HCT116 (cell line): ENCODE data around the gene SEC31B. TPM values are rescaled to one million over a fixed set of nuclear protein-coding genes. Genes with fewer than 3 reads are reported as not detected.

Source experiments
- ATAC-seq: fragments of 200-7000 bp; cut with Tn5 transposase; 2 replicates; pipeline ENCODE4 v1.9.1; 2020; ENCODE audit warnings: mild to moderate bottlenecking, moderate library complexity
- BruUV-seq: library from RNA; stranded (reverse); fragments of 400-500 nt; replicated peaks from 2 replicates; lab custom pipeline; 2021; lab: Mats Ljungman, UMichigan
- CTCF ChIA-PET: fragments of 300-600 bp; sonication (Branson Sonifier 250); formaldehyde crosslinking; loops from one replicate; lab custom pipeline; 2021; ENCODE audit warnings: antibody characterized with exemption; lab: Charles Lee
- POLR2A ChIA-PET: fragments of 300-600, 350-600 bp; sonication (Branson Sonifier 250); formaldehyde crosslinking; loops from one replicate; lab custom pipeline; 2021; ENCODE audit warnings: antibody characterized with exemption; lab: Charles Lee
- RAD21 ChIA-PET, 2 experiments: fragments of 300-600 bp; sonication (Branson Sonifier 250); formaldehyde crosslinking; loops; one replicate each; lab custom pipeline; 2023; ENCODE audit warnings: low total read pairs in 2 of 2; ENCODE audit not compliant: uncharacterized antibody in 2 of 2, unreplicated experiment in 2 of 2, low non-redundant PET in 1 of 2; lab: Charles Lee
- DNase-seq: peaks from one replicate; pipeline ENCODE4 v3.0.0-alpha.2; 2010; ENCODE audit warnings: low read depth, low spot score
- H2AFZ ChIP-seq: fragments of 200-600 bp; shearing (Covaris generic), sonication (generic); 2 replicates; pipeline ENCODE4 v1.6.1; 2017; ENCODE audit warnings: low read depth, mixed run types, mixed read lengths, antibody characterized with exemption, low read length; ENCODE audit not compliant: poor library complexity, severe bottlenecking
- H3K27ac ChIP-seq: 2 replicates; pipeline ENCODE4 v1.5.1; 2012; ENCODE audit warnings: low read depth, low read length
- H3K27me3 ChIP-seq: fragments of 200-600 bp; sonication (generic); 2 replicates; pipeline ENCODE4 v1.6.1; 2016; ENCODE audit warnings: mixed run types, low read length, mixed read lengths; ENCODE audit not compliant: insufficient read depth
- H3K36me3 ChIP-seq, 2 experiments: fragments of 200-500 bp in 1 of 2; fragments of 200-600 bp in 1 of 2; sonication (Bioruptor generic) in 1 of 2; sonication (generic) in 1 of 2; 2 replicates each; pipeline versions ENCODE4 v1.5.1 to v1.6.1; 2014 to 2016; ENCODE audit warnings: low read length in 2 of 2, inconsistent platforms in 1 of 2, mixed read lengths in 1 of 2, mixed run types in 1 of 2; ENCODE audit not compliant: insufficient read depth in 2 of 2, control insufficient read depth in 1 of 2
- H3K4me1 ChIP-seq, 2 experiments: fragments of 200-600 bp in 1 of 2; sonication (generic) in 1 of 2; 2 replicates each; pipeline versions ENCODE4 v1.5.1 to v1.6.1; 2012 to 2017; ENCODE audit warnings: low read length in 2 of 2, inconsistent platforms in 1 of 2, mild to moderate bottlenecking in 1 of 2, mixed read lengths in 1 of 2, mixed run types in 1 of 2, moderate library complexity in 1 of 2; ENCODE audit not compliant: insufficient read depth in 2 of 2, control insufficient read depth in 1 of 2
- H3K4me2 ChIP-seq: fragments of 200-600 bp; sonication (generic); 2 replicates; pipeline ENCODE4 v1.6.1; 2017; ENCODE audit warnings: mixed run types, low read length, mixed read lengths
- H3K4me3 ChIP-seq, 2 experiments: fragments of 200-600 bp in 1 of 2; sonication (generic) in 1 of 2; replicated peaks in 1 of 2; 2 replicates each; pipeline ENCODE4 v1.5.1; 2011 to 2016; ENCODE audit warnings: low read length in 2 of 2, control low read depth in 1 of 2, low read depth in 1 of 2, mild to moderate bottlenecking in 1 of 2, mixed read lengths in 1 of 2, mixed run types in 1 of 2
- H3K79me2 ChIP-seq: fragments of 200-600 bp; sonication (generic); 2 replicates; pipeline ENCODE4 v1.6.1; 2017; ENCODE audit warnings: mild to moderate bottlenecking, mixed run types, low read length, moderate library complexity, mixed read lengths; ENCODE audit not compliant: insufficient read depth
- H3K9ac ChIP-seq: fragments of 200-600 bp; sonication (generic); 2 replicates; pipeline ENCODE4 v1.6.1; 2016; ENCODE audit warnings: low read length, mixed read lengths
- H3K9me2 ChIP-seq: fragments of 200-600 bp; sonication (generic), shearing (Covaris generic); 2 replicates; pipeline ENCODE4 v1.6.1; 2017; ENCODE audit warnings: mixed run types, mild to moderate bottlenecking, moderate library complexity; ENCODE audit not compliant: insufficient read depth
- H3K9me3 ChIP-seq, 2 experiments: fragments of 200-500 bp in 1 of 2; fragments of 200-600 bp in 1 of 2; sonication (Bioruptor generic) in 1 of 2; sonication (generic) in 1 of 2; 2 replicates each; pipeline ENCODE4 v1.6.1; 2014 to 2017; ENCODE audit warnings: low read length in 2 of 2, mixed read lengths in 2 of 2, inconsistent platforms in 1 of 2, low read depth in 1 of 2, mild to moderate bottlenecking in 1 of 2, mixed run types in 1 of 2, moderate library complexity in 1 of 2; ENCODE audit not compliant: control insufficient read depth in 1 of 2, insufficient read depth in 1 of 2
- H4K20me1 ChIP-seq: fragments of 200-600 bp; sonication (generic), shearing (Covaris generic); 2 replicates; pipeline ENCODE4 v1.6.1; 2017; ENCODE audit warnings: mixed run types, mild to moderate bottlenecking, moderate library complexity; ENCODE audit not compliant: insufficient read depth
- CEBPB ChIP-seq: IDR thresholded peaks from 2 replicates; pipeline ENCODE4 v1.6.1; 2012; ENCODE audit warnings: low read depth
- ELF1 ChIP-seq: IDR thresholded peaks from 2 replicates; pipeline ENCODE4 v1.6.1; 2012; ENCODE audit warnings: low read depth, borderline replicate concordance
- EZH2phosphoT487 ChIP-seq: fragments of 200-600 bp; IDR thresholded peaks from 2 replicates; pipeline ENCODE4 v1.6.1; 2018; ENCODE audit warnings: antibody characterized with exemption, borderline replicate concordance
- FOSL1 ChIP-seq: IDR thresholded peaks from 2 replicates; pipeline ENCODE4 v1.6.1; 2012; ENCODE audit warnings: low read depth
- JUND ChIP-seq: IDR thresholded peaks from 2 replicates; pipeline ENCODE4 v1.6.1; 2012
- POLR2A ChIP-seq: IDR thresholded peaks from 2 replicates; pipeline ENCODE4 v1.7.0; 2011; ENCODE audit warnings: borderline replicate concordance; ENCODE audit not compliant: insufficient read depth, insufficient read length; ENCODE audit errors: extremely low read depth
- RAD21 ChIP-seq: IDR thresholded peaks from 2 replicates; pipeline ENCODE4 v1.6.1; 2012; ENCODE audit warnings: low read depth, mild to moderate bottlenecking
- YY1 ChIP-seq: IDR thresholded peaks from 2 replicates; pipeline ENCODE4 v1.6.1; 2011; ENCODE audit warnings: low read length, low read depth, moderate library complexity, mild to moderate bottlenecking; ENCODE audit not compliant: insufficient replicate concordance; ENCODE audit errors: extremely low read depth
- ZFX ChIP-seq: fragments of 450-650 bp; IDR thresholded peaks from 2 replicates; pipeline ENCODE4 v1.6.1; 2017
- ZNF274 ChIP-seq: fragments of 200-500 bp; sonication (Bioruptor generic); IDR thresholded peaks from 2 replicates; pipeline ENCODE4 v1.6.1; 2014; ENCODE audit warnings: mild to moderate bottlenecking, low read depth, low read length, inconsistent platforms
- intact Hi-C: fragments of 100-400 bp; cut with micrococcal nuclease; formaldehyde crosslinking; loops from 2 replicates; pipeline ENCODE4 v1.10.0; 2022
- total RNA-seq: library from RNA; stranded (reverse); gene quantifications from one replicate; pipeline ENCODE4 v1.2.1, GENCODE V29; 2021; ENCODE audit not compliant: unreplicated experiment
- TF ChIP-seq, protein P1 (sequence below), 3 experiments: fragments of 200-600 bp in 1 of 3; sonication (generic) in 1 of 3; IDR thresholded peaks in 2 of 3; conservative IDR thresholded peaks in 1 of 3; 2 replicates each; pipeline ENCODE4 v1.5.1; 2012 to 2017; ENCODE audit warnings: low read depth in 2 of 3, low read length in 2 of 3, antibody characterized with exemption in 1 of 3, borderline replicate concordance in 1 of 3, control low read depth in 1 of 3, mild to moderate bottlenecking in 1 of 3, mixed read lengths in 1 of 3, mixed run types in 1 of 3, moderate library complexity in 1 of 3; ENCODE audit not compliant: insufficient read depth in 1 of 3
- TF ChIP-seq, protein P2 (sequence below): IDR thresholded peaks from 2 replicates; pipeline ENCODE4 v1.6.1; 2012

Gene SEC31B
- total RNA-seq, 1 experiment from 2014 or later: 30.9 TPM

- no peak for TF ChIP-seq ELF1
- TF ChIP-seq RAD21: peak; percentile 92
- TF ChIP-seq, protein P1, sequence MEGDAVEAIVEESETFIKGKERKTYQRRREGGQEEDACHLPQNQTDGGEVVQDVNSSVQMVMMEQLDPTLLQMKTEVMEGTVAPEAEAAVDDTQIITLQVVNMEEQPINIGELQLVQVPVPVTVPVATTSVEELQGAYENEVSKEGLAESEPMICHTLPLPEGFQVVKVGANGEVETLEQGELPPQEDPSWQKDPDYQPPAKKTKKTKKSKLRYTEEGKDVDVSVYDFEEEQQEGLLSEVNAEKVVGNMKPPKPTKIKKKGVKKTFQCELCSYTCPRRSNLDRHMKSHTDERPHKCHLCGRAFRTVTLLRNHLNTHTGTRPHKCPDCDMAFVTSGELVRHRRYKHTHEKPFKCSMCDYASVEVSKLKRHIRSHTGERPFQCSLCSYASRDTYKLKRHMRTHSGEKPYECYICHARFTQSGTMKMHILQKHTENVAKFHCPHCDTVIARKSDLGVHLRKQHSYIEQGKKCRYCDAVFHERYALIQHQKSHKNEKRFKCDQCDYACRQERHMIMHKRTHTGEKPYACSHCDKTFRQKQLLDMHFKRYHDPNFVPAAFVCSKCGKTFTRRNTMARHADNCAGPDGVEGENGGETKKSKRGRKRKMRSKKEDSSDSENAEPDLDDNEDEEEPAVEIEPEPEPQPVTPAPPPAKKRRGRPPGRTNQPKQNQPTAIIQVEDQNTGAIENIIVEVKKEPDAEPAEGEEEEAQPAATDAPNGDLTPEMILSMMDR (IDR thresholded peaks at IDR 0.05 in 2 of 3, conservative IDR thresholded peaks at IDR 0.05 in 1 of 3; ENCODE audit: borderline replicate concordance in 1 of 3, insufficient read depth in 1 of 3, low read depth in 2 of 3, low read length in 2 of 3): peak; percentile 76 to 92 (median 91)
- no peak overlapping the region for H2AFZ ChIP-seq
- intact Hi-C loops: loop anchor here (1.0 to 2.0 kb wide), 4 partner anchors 74 to 370 kb away; no protein-coding TSS in a partner anchor
- no peak overlapping the region for H3K4me2 ChIP-seq
- H3K9ac ChIP-seq: no peak overlapping the region
- no peaks in the 10 kb centered on the region for H3K9me3 ChIP-seq
- ChIA-PET CTCF (interaction anchor here (0.6 to 2.7 kb wide), 23 partner anchors 8 to 663 kb away, joined by 3 to 30 read pairs (median 4); partner anchors contain the start of genes HIF1AN and SCD), POLR2A (interaction anchor here (1.5 kb wide), 1 partner anchor 27 kb away, joined by 4 read pairs; the partner anchor contains the start of gene HIF1AN), RAD21 (interaction anchor here (0.6 to 1.1 kb wide), 6 partner anchors 9 to 370 kb away, joined by 3 to 7 read pairs (median 4); partner anchors contain the start of gene SCD (in 1 of the 2))
- H3K9me2 ChIP-seq: no peaks in the 10 kb centered on the region
- peak; percentile 46 for DNase-seq
- H4K20me1 ChIP-seq: no peaks in the 10 kb centered on the region
- H3K27ac ChIP-seq: no peak overlapping the region
- no peaks in the 10 kb centered on the region for H3K79me2 ChIP-seq
- peaks cover 24 to 36% of the 10 kb centered on the region in 2 experiments; a peak in 3 of 4 replicates for H3K36me3 ChIP-seq
- H3K27me3 ChIP-seq: no peaks in the 10 kb centered on the region
- no TSS peak for BruUV-seq
- no peak overlapping the region for H3K4me3 ChIP-seq
- peak; percentile 96 for ATAC-seq
- H3K4me1 ChIP-seq: peaks cover 0 to 4% of the 10 kb centered on the region in 2 experiments; a peak in 1 of 4 replicates
These were observed 10.9 kb downstream of the SEC31B start for GRCh38 chr10:100508691-100509150.

- H3K79me2 ChIP-seq: no peaks in the 10 kb centered on the region
- no peaks in the 10 kb centered on the region for H4K20me1 ChIP-seq
- ChIA-PET RAD21 (interaction anchor here (0.8 to 1.1 kb wide), 2 partner anchors 67 to 370 kb away, joined by 3 read pairs; no protein-coding TSS in a partner anchor), CTCF (interaction anchor here (0.9 to 2.7 kb wide), 19 partner anchors 9 to 380 kb away, joined by 3 to 30 read pairs (median 6); partner anchors contain the start of genes HIF1AN and SCD), POLR2A (interaction anchor here (1.5 kb wide), 1 partner anchor 27 kb away, joined by 4 read pairs; the partner anchor contains the start of gene HIF1AN)
- H3K9me3 ChIP-seq: no peaks in the 10 kb centered on the region
- no peak overlapping the region for H3K4me3 ChIP-seq
- DNase-seq (no peak), ATAC-seq (no peak)
- H3K27ac ChIP-seq: no peak overlapping the region
- H2AFZ ChIP-seq: no peak overlapping the region
- peaks cover 0 to 4% of the 10 kb centered on the region in 2 experiments; a peak in 1 of 4 replicates for H3K4me1 ChIP-seq
- no peaks in the 10 kb centered on the region for H3K9me2 ChIP-seq
- intact Hi-C loops: loop anchor here (1.0 to 2.0 kb wide), 4 partner anchors 74 to 371 kb away; no protein-coding TSS in a partner anchor
- no TSS peak for BruUV-seq
- H3K9ac ChIP-seq: no peak overlapping the region
- peaks cover 24 to 36% of the 10 kb centered on the region in 2 experiments; a peak in 3 of 4 replicates for H3K36me3 ChIP-seq
- no peaks in the 10 kb centered on the region for H3K27me3 ChIP-seq
- H3K4me2 ChIP-seq: no peak overlapping the region
- TF ChIP-seq, protein P2, sequence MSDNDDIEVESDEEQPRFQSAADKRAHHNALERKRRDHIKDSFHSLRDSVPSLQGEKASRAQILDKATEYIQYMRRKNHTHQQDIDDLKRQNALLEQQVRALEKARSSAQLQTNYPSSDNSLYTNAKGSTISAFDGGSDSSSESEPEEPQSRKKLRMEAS: no peak
- TF ChIP-seq ZFX: no peak
- TF ChIP-seq FOSL1: no peak
- TF ChIP-seq YY1: no peak
- TF ChIP-seq EZH2phosphoT487: no peak
- TF ChIP-seq RAD21: no peak
- no peak for TF ChIP-seq ZNF274
- no peak for TF ChIP-seq ELF1
- no peak for TF ChIP-seq JUND
- TF ChIP-seq POLR2A: no peak
- no peak for TF ChIP-seq CEBPB
- TF ChIP-seq, protein P1 (IDR thresholded peaks at IDR 0.05 in 2 of 3, conservative IDR thresholded peaks at IDR 0.05 in 1 of 3; ENCODE audit: borderline replicate concordance in 1 of 3, insufficient read depth in 1 of 3, low read depth in 2 of 3, low read length in 2 of 3): no peak
These were observed 11.4 kb downstream of the SEC31B start for GRCh38 chr10:100508266-100508665.
